CD4-positive, alpha-beta T cell treated with Interferon gamma for 1 hour (primary cell): ENCODE results near the gene HPS1.
"Not testable (repeated sequence)": the region's sequence is repeated elsewhere in the genome, so short reads cannot be mapped to it uniquely, and the experiment has no call there.

Experiments used
- DNase-seq: peaks from one replicate; pipeline ENCODE4 v3.0.0-alpha.2; 2020

HPS1 gene

DNA sequence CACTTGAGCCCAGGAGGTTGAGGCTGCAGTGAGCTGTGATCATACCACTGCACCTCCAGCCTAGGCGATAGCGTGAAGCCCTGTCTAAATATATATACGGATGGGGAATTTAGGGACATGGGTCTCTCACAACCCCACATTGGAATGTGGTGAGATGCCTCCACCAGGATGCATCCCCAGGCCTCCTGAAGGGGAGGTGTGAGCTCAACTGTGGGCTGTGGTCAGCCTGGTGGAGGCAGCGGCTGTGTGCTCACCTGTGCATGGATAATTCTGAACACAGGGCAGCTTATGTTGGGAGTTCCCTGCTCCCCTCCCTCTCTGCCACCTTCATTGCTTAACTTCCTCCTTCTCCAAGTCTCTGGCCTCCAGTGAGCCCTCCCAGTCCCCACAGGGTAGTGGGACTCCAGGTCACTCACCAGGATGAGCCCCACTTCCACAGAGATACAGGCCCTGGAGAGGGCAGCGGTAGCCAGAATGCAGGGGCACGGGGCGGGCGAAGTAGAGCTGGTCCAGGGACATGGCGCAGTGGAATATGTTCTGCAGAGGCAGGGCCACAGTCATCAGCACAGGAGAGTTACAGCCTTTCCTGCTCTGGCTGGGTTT, 62.1 kb downstream of the HPS1 start:
- no peak for DNase-seq

GRCh38 chr10:98383869-98384268, 62.9 kb downstream of the HPS1 start:
- DNase-seq = no peak

DNA sequence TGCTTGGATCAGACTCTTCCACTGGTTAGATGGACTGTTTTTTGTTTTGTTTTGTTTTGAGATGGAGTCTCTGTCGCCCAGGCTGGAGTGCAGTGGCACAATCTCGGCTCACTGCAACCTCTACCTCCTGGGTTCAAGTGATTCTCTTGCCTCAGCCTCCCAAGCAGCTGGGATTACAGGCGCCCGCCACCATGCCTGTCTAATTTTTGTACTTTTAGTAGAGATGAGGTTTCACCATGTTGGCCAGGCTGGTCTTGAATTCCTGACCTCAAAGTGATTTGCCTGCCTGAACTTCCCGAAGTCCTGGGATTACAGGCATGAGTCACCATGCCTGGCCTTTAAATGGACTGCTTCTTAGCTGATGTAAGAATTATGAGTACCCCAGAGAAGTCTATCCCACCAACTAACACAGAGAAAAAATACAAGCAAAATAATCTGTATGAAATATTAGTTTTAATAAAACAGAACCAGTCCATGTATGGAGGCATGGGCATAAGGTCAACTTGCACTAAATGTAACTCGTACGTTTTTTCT, 63.5 kb downstream of the HPS1 start:
- DNase-seq = not testable (repeated sequence)

GRCh38 chr10:98382691-98383101, 64.0 kb downstream of the HPS1 start:
- DNase-seq = no peak

- DNase-seq = no peak
Measured at GRCh38 chr10:98380493-98381339, 66.0 kb downstream of the HPS1 start.

- no peak for DNase-seq
Measured at GRCh38 chr10:98378722-98379121, 68.0 kb downstream of the HPS1 start.

- DNase-seq = no peak
Measured at GRCh38 chr10:98377536-98377935, 69.2 kb downstream of the HPS1 start.

GRCh38 chr10:98377001-98377400, 69.7 kb downstream of the HPS1 start:
- no peak for DNase-seq

GRCh38 chr10:98376485-98376884, 70.2 kb downstream of the HPS1 start:
- DNase-seq = no peak

GRCh38 chr10:98374217-98374985, 72.3 kb downstream of the HPS1 start:
- DNase-seq = no peak

DNA sequence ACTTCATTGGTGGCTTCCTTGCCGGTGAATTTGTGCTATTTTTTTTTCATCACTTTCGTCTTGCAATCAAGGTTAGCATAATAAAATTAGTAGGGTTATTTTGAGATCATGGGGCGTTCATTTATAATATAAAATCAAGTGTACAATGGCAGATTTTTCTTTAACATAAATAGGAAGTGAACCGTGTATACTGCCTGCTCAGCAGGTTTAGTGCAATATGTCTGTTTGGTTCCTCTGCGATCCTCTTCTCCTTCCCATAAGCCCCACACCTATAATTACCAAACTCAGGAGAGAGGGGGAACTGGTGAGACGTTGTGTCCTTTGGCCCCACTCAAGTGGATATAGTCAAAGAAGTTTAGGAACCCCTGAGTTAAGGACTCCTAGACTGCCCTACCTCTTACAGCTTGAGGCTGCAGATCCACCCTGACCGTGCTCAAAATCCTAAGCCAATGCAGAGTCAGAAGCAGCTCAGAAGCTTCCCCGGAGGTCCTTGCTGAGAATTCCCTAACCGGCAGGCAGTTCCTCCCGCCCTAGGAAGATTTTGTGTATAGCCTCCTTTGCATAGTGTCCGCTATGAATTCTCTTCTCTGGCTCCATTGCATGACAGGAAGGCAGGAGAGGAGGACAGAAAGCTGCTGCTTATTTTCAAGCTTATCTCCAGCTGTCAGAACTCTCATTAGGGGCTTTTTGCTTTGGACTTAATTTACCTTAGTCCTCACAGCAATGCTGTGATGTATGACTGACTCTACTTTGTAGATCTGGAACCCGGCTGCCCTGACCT, 73.3 kb downstream of the HPS1 start:
- no peak for DNase-seq

GRCh38 chr10:98370831-98371820, 75.6 kb downstream of the HPS1 start:
- no peak for DNase-seq

GRCh38 chr10:98369801-98370200, 76.9 kb downstream of the HPS1 start:
- no peak for DNase-seq

- no peak for DNase-seq
Measured at GRCh38 chr10:98368644-98369043, 78.1 kb downstream of the HPS1 start.

GRCh38 chr10:98367604-98368451, 78.9 kb downstream of the HPS1 start:
- no peak for DNase-seq
